GM12801 (cell line): ENCODE results near the gene ARL3.

ENCODE experiments used
- CTCF ChIP-seq: IDR thresholded peaks from one replicate; pipeline ENCODE4 v1.5.1; 2011; ENCODE audit warnings: control low read depth; ENCODE audit not compliant: insufficient read length; ENCODE audit errors: extremely low read depth

Gene ARL3

GRCh38 chr10:102677331-102678067 lies 36.7 kb downstream of the ARL3 start:
- no peak for TF ChIP-seq CTCF

- no peak for TF ChIP-seq CTCF
These were observed 37.5 kb downstream of the ARL3 start for GRCh38 chr10:102676534-102677315.

GRCh38 chr10:102675666-102676533 lies 38.3 kb downstream of the ARL3 start:
- no peak for TF ChIP-seq CTCF

GRCh38 chr10:102675011-102675665 lies 39.1 kb downstream of the ARL3 start:
- TF ChIP-seq CTCF = no peak

GRCh38 chr10:102674566-102674965 lies 39.6 kb downstream of the ARL3 start:
- no peak for TF ChIP-seq CTCF

- TF ChIP-seq CTCF = no peak
These were observed 40.2 kb downstream of the ARL3 start for GRCh38 chr10:102673819-102674511.
